Stimulated activated CD4-positive, alpha-beta T cell treated with anti-CD3 and anti-CD28 coated beads, Interleukin-12 subunit alpha, Interleukin-12 subunit beta, amount 100 ng/mL, for 24 hours (primary cell): ENCODE measurements around the gene PLD5.
"Not testable (repeated sequence)": the region's sequence is repeated elsewhere in the genome, so short reads cannot be mapped to it uniquely, and the experiment has no call there.

Source experiments
- DNase-seq, 2 experiments: peaks; one replicate each; pipeline ENCODE4 v3.0.0-alpha.2; 2020; ENCODE audit warnings: low read depth in 2 of 2

The PLD5 gene

DNA sequence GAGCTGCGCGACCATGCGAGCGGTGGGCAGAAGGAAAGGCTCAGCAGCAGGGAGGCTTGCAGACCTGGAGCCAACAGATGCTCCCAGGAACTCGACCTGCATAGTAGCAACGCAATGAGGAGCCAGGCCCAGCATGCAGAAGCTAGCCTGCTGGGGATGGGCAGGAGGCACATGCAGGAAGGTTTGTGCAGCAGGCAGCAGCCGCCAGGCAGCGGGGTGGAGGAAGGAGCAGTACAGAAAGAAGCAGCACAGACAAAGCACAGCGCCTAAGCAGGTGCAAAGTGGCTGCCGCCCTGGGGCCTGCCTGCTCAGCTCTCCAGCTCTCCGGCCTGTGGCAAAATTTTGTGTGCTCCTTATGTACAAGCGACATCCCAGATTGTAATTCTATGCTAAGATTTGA lies 312.1 kb downstream of the PLD5 start:
- DNase-seq, result no peak

DNA sequence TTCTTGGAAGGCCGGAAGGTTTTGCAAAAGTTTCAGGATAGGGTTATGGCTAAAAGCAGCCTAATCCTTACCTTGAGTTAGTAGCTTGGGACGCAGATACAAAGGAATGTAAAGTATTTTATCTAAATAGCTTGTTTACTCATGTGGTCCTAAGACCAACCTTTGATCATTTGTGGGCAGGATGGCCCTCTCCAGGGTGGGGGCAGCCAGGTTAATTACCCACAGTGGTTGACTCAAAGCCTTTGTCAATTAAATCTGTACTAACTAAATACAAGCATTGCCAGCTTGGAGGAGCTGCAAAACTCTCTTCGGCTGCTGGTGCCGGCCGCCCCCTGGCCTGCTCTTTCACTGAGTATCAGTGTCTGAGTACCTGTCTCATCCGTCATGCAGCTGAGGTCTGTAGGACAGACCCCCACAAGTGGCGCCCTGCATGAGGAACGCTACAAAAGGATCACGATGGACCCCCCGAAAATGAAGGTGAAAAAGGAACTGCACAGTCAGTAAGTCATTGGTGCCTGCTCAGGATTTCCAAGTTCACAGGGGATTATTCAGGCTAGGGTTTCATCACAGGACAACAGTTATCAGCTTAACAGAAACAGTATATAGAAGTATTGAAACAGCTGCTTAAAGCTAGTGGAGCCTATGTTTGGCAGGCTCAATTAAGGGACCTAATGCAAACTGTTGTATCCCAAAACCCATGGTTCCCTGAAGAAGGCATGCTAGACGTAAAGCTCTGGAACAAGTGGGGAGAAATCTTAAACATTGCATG lies 313.1 kb downstream of the PLD5 start:
- DNase-seq, result no peak

GRCh38 chr1:242210316-242210715 lies 314.2 kb downstream of the PLD5 start:
- DNase-seq, result not testable (repeated sequence)

DNA sequence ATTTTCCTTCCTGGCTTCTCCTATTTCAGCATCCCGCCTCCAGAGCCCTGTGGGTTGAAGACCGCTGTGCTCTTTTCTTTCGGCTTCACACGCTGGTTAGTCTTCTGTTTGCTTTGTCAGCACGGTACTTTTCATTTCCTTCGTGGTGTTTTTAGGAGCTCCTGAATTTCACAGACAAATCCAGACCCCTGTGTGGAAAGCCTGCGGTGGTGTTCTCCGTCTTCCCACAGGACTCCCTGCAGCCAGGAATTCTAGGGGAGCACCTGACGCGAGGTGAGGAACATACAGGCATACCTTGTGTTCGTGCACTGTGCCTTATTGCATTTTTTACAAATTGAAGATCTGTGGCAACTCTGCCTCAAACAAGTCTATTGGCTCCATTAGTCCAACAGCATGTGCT lies 315.4 kb downstream of the PLD5 start:
- no peak for DNase-seq

- DNase-seq, result no peak
These were observed 316.5 kb downstream of the PLD5 start for GRCh38 chr1:242208021-242208420.

- no peak for DNase-seq
These were observed 317.5 kb downstream of the PLD5 start for GRCh38 chr1:242206994-242207393.

- DNase-seq, result no peak
These were observed 318.6 kb downstream of the PLD5 start for GRCh38 chr1:242205622-242206489.

DNA sequence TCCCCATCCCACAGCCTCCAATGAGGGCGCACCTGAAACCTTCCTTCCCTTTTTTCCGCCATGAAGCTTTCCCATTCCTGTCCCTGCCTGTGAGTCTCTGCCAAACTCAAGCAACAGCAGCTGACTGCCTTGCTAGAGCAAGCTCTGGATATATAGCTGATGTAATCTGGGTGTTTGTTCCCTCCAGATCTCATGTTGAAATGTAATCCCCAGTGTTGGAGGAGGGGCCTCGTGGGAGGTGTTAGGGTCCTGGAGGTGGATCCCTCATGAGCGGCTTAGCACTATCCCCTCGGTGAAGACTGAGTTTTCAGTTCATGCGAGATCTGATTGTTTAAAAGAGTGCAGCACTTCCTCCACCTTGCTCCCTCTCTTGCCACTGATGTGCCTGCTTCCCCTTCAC lies 321.2 kb downstream of the PLD5 start:
- no peak for DNase-seq

GRCh38 chr1:242201090-242201489 lies 323.4 kb downstream of the PLD5 start:
- no peak for DNase-seq

GRCh38 chr1:242199776-242200458 lies 324.6 kb downstream of the PLD5 start:
- no peak for DNase-seq

GRCh38 chr1:242197907-242198820 lies 326.3 kb downstream of the PLD5 start:
- no peak for DNase-seq

- no peak for DNase-seq
These were observed 327.6 kb downstream of the PLD5 start for GRCh38 chr1:242196914-242197313.

DNA sequence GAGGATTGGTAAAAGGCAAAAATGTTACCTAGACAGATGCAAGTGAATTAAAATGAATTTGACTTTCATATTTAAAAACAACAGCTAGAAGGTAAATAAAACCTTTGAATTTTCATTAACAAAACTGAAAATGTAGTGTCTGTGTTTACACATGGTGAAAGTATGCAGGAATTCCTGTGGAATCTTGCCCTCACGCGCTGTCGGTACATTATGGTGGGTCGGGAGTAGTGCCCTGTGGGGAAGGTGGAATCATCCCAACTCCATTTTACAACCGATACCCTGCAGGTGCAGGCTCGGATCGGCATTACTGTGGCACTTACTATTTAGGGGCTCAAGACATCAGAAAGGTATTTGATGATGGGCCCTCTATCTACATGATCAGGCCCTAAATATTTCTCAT lies 328.4 kb downstream of the PLD5 start:
- DNase-seq, result no peak

- DNase-seq, result no peak
These were observed 334.9 kb downstream of the PLD5 start for GRCh38 chr1:242189591-242189990.

GRCh38 chr1:242187816-242188215 lies 336.7 kb downstream of the PLD5 start:
- no peak for DNase-seq

- no peak for DNase-seq
These were observed 337.3 kb downstream of the PLD5 start for GRCh38 chr1:242187171-242187570.

- no peak for DNase-seq
These were observed 338.8 kb downstream of the PLD5 start for GRCh38 chr1:242185731-242186130.

DNA sequence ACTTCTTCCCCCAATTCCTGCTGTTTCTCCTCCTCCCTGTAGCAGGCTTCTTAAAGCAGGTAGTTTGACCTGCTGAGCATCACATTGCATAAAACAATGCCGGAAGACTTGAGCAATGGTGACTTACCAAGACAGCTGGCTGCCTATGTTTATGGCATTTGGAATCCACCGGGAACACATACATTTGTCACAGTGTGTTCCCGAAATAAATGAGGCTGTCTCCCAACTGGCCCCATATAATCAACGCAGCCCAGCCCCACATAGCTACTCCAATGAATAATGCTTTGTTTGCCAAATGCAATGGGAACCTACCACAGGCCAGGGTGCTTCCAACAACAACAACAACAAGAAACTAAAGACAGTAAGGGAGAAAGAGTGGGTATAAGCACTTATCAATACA lies 339.5 kb downstream of the PLD5 start:
- DNase-seq, result no peak

DNA sequence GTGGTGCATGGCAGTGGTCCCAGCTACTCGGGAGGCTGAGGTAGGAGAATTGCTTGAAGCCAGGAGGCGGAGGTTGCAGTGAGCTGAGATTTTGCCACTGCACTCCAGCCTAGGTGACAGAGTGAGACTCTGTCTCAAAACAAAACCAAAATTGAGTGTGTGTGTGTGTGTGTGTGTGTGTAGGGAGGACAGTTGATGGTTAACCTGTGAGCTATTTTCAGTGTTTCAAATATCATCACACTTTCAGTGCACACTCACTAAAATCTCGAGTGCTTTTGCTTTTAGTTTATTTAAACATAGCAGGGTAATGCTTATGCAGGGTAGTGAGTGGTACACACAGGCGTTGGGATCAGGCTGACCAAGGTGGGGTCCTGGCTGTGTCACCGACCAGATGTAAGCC lies 344.7 kb downstream of the PLD5 start:
- DNase-seq, result not testable (repeated sequence)

- no peak for DNase-seq
These were observed 345.4 kb downstream of the PLD5 start for GRCh38 chr1:242178924-242179708.

- no peak for DNase-seq
These were observed 346.1 kb downstream of the PLD5 start for GRCh38 chr1:242178436-242178835.
